HEK293T (cell line): ENCODE measurements around the gene TTYH2.

Source experiments
- ARNT ChIP-seq: fragments of 450-650 bp; IDR thresholded peaks from 2 replicates; pipeline ENCODE4 v1.6.1; 2017; ENCODE audit warnings: mild to moderate bottlenecking
- BHLHE40 ChIP-seq: fragments of 450-650 bp; IDR thresholded peaks from 2 replicates; pipeline ENCODE4 v1.6.1; 2016; ENCODE audit warnings: mild to moderate bottlenecking, moderate library complexity, borderline replicate concordance
- CTBP1 ChIP-seq: fragments of 450-650 bp; IDR thresholded peaks from 2 replicates; pipeline ENCODE4 v1.6.1; 2016; ENCODE audit warnings: borderline replicate concordance
- ELF4 ChIP-seq: fragments of 450-650 bp; IDR thresholded peaks from 2 replicates; pipeline ENCODE4 v1.6.1; 2017; ENCODE audit warnings: antibody characterized with exemption
- FOXK2 ChIP-seq: fragments of 450-650 bp; IDR thresholded peaks from 2 replicates; pipeline ENCODE4 v1.6.1; 2016; ENCODE audit warnings: mild to moderate bottlenecking
- FOXM1 ChIP-seq: fragments of 450-650 bp; IDR thresholded peaks from 2 replicates; pipeline ENCODE4 v1.6.1; 2017; ENCODE audit warnings: mild to moderate bottlenecking, borderline replicate concordance
- L3MBTL2 ChIP-seq: fragments of 450-650 bp; conservative IDR thresholded peaks from 2 replicates; pipeline ENCODE4 v1.6.1; 2016; ENCODE audit warnings: mild to moderate bottlenecking
- LEF1 ChIP-seq: fragments of 450-650 bp; IDR thresholded peaks from 2 replicates; pipeline ENCODE4 v1.6.1; 2017; ENCODE audit warnings: mild to moderate bottlenecking, borderline replicate concordance
- NFRKB ChIP-seq: fragments of 450-650 bp; IDR thresholded peaks from 2 replicates; pipeline ENCODE4 v1.6.1; 2016; ENCODE audit warnings: mild to moderate bottlenecking, moderate library complexity
- SP1 ChIP-seq: fragments of 450-650 bp; IDR thresholded peaks from 2 replicates; pipeline ENCODE4 v1.6.1; 2017
- SUZ12 ChIP-seq: fragments of 450-650 bp; IDR thresholded peaks from 2 replicates; pipeline ENCODE4 v1.6.1; 2016; ENCODE audit warnings: mild to moderate bottlenecking
- TARDBP ChIP-seq: fragments of 450-650 bp; IDR thresholded peaks from 2 replicates; pipeline ENCODE4 v1.6.1; 2016
- ZNF384 ChIP-seq: fragments of 450-650 bp; IDR thresholded peaks from 2 replicates; pipeline ENCODE4 v1.6.1; 2016
- TF ChIP-seq, protein P1 (sequence below): fragments of 450-650 bp; IDR thresholded peaks from 2 replicates; pipeline ENCODE4 v1.6.1; 2016

DNA sequence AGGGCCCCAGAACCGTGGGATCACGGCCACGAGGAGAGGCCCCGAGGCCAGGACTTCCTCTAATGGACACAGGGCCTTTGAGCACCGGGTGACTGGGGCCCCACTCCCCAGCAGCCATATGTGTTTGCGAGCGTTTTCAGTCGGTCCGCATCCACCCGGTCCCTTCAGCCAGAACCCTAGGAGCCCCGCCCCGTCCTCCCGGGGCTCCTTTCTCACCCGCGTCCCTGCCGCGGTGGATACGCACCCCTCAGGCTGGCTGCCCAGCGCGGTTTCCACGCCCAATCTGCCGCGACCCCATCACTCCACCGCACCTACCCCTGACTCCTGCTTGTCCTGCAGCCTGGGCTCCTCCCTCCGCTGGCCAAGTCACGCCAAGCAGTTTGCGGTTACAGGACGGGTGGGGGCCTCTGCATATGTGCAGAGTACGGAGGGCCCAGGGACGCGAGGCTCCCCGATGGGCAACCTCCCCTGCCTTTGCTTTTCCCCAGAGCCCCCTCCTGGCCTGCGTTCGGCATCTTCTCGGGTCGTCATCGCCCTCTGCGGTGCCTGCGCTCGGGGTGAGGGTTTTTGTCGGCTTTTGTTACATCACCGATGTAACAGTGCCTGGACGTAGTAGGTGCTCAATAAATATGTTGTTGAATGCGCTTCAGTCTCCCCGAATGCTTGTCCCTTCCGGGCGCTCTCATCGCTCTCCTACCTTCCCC lies 1.0 kb upstream of the TTYH2 start:
- no peak for TF ChIP-seq BHLHE40
- TF ChIP-seq CTBP1: no peak
- no peak for TF ChIP-seq L3MBTL2
- no peak for TF ChIP-seq LEF1
- no peak for TF ChIP-seq TARDBP
- TF ChIP-seq SP1: no peak
- no peak for TF ChIP-seq SUZ12
- TF ChIP-seq FOXM1: no peak
- TF ChIP-seq NFRKB: no peak
- TF ChIP-seq ARNT: no peak
- TF ChIP-seq, protein P1, sequence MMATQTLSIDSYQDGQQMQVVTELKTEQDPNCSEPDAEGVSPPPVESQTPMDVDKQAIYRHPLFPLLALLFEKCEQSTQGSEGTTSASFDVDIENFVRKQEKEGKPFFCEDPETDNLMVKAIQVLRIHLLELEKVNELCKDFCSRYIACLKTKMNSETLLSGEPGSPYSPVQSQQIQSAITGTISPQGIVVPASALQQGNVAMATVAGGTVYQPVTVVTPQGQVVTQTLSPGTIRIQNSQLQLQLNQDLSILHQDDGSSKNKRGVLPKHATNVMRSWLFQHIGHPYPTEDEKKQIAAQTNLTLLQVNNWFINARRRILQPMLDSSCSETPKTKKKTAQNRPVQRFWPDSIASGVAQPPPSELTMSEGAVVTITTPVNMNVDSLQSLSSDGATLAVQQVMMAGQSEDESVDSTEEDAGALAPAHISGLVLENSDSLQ: no peak
- no peak for TF ChIP-seq ELF4
- TF ChIP-seq ZNF384: no peak
- TF ChIP-seq FOXK2: no peak
